ENCODE data around the gene TNFAIP8.

GRCh38 chr5:119353686-119354366 lies 2.0 kb upstream of the TNFAIP8 start:
- TF ChIP-seq GATA3 (IDR thresholded peaks at IDR 0.05; ENCODE audit: low read depth, low read length) (no peak), GATA2 (IDR thresholded peaks at IDR 0.05; ENCODE audit: low read depth, low read length) (no peak)
